GM12874 (cell line): ENCODE measurements around the gene PXMP2.

Experiments
- CTCF ChIP-seq: IDR thresholded peaks from 2 replicates; pipeline ENCODE4 v1.5.1; 2011; ENCODE audit warnings: low read depth, mild to moderate bottlenecking, control low read depth, low read length, moderate library complexity; ENCODE audit not compliant: insufficient read depth

Gene PXMP2

GRCh38 chr12:132715874-132716273 is 28.5 kb downstream of the PXMP2 start:
- TF ChIP-seq CTCF, result no peak

DNA sequence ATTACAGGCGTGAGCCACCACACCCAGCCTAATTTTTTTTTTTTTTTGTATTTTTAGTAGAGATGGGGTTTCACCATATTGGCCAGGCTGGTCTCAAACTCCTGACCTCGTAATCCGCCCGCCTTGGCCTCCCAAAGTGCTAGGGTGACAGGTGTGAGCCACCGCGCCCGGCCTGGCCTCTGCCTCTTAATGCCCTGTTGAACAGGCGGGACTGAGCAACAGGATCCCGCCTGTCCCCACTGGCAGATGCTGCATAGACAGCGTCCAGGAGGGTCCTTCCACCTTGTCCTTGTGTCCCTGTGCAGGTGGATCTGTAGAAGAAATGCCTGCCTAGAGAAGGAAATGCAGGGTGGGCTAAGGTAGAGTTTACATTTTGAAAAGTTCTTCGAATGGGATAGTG is 29.0 kb downstream of the PXMP2 start:
- TF ChIP-seq CTCF, result no peak

- TF ChIP-seq CTCF, result no peak
Observed at GRCh38 chr12:132717011-132717410, 29.6 kb downstream of the PXMP2 start.

DNA sequence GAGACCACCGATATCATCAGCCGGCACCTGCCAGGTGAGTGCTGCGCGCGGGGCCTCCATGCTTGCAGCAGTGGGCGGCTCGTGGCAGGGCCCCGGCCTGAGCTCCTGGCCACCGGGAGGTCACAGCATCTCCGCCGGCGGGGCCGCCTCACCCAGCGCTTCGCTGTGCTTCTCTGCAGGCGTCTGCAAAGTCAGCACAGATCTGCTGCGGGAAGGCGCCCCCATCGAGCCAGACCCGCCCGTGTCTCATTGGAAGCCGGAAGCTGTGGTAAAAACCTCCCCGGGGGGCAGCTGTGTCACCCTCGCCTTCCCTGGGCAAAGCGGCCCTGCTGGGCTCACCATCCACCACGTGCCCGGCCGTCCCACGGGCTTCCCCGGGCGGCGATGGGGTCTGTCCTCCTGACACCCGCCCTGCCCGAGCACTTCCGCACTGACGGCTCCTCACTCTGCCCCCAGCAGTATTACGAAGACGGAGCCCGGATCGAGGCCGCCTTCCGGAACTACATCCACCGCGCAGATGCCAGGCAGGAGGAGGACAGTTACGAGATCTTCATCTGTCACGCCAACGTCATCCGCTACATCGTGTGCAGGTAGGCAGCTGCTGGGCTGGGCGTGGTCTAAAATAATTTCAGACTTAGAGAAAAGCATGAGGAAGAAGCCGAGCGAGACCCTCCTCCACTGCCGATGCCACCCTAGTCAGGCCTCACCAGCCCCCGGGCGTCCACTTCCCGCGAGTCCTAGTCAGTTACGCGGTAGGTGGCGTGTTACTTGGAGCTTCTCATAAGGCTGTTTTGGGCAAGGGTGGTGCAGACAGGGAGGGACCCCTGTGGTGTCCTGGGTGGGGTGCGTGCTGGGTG is 30.4 kb downstream of the PXMP2 start:
- no peak for TF ChIP-seq CTCF

DNA sequence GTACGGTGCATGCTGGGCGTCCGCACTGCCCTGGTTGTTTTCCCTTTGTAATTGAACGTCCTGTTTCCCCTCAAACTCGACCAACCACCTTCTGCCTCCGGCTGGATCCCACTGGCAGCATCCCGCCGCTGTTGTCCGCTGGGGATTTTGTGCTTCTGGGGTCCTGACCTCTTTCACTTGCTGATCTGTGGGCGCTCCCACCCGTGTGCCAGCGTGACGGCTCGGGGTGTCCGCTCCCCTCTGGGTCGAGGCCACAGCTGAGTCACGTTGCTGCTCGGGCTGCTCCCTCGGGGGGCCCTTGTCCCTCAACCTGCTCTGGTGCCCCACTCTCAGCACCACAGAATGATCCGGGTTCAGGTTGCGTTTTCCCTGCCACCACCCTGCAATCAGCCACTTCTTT is 31.3 kb downstream of the PXMP2 start:
- no peak for TF ChIP-seq CTCF

GRCh38 chr12:132719141-132719953 is 32.0 kb downstream of the PXMP2 start:
- no peak for TF ChIP-seq CTCF

DNA sequence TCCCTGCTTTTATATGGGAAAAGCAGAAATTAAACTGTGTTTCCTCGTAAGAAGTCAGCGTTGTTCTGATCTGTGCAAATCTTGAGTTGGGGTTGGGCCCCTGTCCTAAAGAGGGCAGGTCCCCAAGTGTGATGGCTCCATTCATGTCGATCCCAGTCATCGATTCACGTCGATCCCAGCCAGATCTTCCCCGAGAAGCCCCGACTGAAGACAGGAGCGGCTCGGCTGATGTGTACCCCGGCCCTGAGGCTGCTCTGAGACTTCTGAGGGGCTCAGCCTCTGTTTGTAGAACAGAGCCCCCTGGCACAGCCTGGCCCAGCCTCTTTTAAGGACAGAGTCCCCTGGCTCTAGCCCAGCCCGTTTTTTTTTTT is 32.6 kb downstream of the PXMP2 start:
- no peak for TF ChIP-seq CTCF
